HG03060 (cell line): Measurements from ENCODE around the gene TSPO2.

Experiments
- ATAC-seq: cut with Tn5 transposase; IDR thresholded peaks from one replicate; pipeline ENCODE4 v1.9.1; 2021; ENCODE audit warnings: low read depth, moderate number of reproducible peaks; ENCODE audit not compliant: unreplicated experiment

TSPO2 gene

GRCh38 chr6:41025966-41026530, 16.2 kb upstream of the TSPO2 start:
- ATAC-seq, result no peak

GRCh38 chr6:41027241-41027640, 15.0 kb upstream of the TSPO2 start:
- ATAC-seq, result no peak

- ATAC-seq, result no peak
Observed at GRCh38 chr6:41027799-41028560, 14.3 kb upstream of the TSPO2 start.

GRCh38 chr6:41028561-41029412, 13.5 kb upstream of the TSPO2 start:
- no peak for ATAC-seq

GRCh38 chr6:41032830-41033229, 9.4 kb upstream of the TSPO2 start:
- no peak for ATAC-seq

- ATAC-seq, result no peak
Observed at GRCh38 chr6:41033776-41034175, 8.5 kb upstream of the TSPO2 start.

GRCh38 chr6:41036186-41036585, 6.1 kb upstream of the TSPO2 start:
- no peak for ATAC-seq

- no peak for ATAC-seq
Observed at GRCh38 chr6:41036601-41037000, 5.7 kb upstream of the TSPO2 start.

GRCh38 chr6:41037107-41037900, 5.0 kb upstream of the TSPO2 start:
- no peak for ATAC-seq

GRCh38 chr6:41038205-41038604, 4.1 kb upstream of the TSPO2 start:
- no peak for ATAC-seq

GRCh38 chr6:41039060-41039998, 2.9 kb upstream of the TSPO2 start, which contains the start of gene UNC5CL:
TSS of gene UNC5CL (minus strand) at chr6:41039221. CDS start at chr6:41035074, 4,147 bp downstream.
- ATAC-seq, result no peak

GRCh38 chr6:41040101-41040939, 1.9 kb upstream of the TSPO2 start:
- no peak for ATAC-seq

GRCh38 chr6:41040940-41041536, 1.2 kb upstream of the TSPO2 start:
- no peak for ATAC-seq

- no peak for ATAC-seq
Observed at GRCh38 chr6:41043151-41043550, 884 bp downstream of the TSPO2 start.

GRCh38 chr6:41045664-41046063, 3.4 kb downstream of the TSPO2 start:
- ATAC-seq, result no peak

GRCh38 chr6:41046084-41046483, 3.8 kb downstream of the TSPO2 start:
- no peak for ATAC-seq

- no peak for ATAC-seq
Observed at GRCh38 chr6:41047306-41047705, 5.0 kb downstream of the TSPO2 start.
